KBM-7 (cell line): Measurements from ENCODE around the gene CRKL.

Experiments
- DNase-seq: peaks from one replicate; pipeline ENCODE4 v3.0.0-alpha.2; 2015
- in situ Hi-C: fragments of 300-500 bp; cut with MboI; formaldehyde crosslinking; loops from 2 replicates; pipeline ENCODE4 v1.14.3; 2020; ENCODE audit warnings: low sequenced_read_pairs, low pct_unique_long_range_greater_than_20kb, mixed read lengths

The CRKL gene

GRCh38 chr22:20990184-20991180 is 73.3 kb downstream of the CRKL start:
- in situ Hi-C loops = no loop called here
- no peak for DNase-seq

DNA sequence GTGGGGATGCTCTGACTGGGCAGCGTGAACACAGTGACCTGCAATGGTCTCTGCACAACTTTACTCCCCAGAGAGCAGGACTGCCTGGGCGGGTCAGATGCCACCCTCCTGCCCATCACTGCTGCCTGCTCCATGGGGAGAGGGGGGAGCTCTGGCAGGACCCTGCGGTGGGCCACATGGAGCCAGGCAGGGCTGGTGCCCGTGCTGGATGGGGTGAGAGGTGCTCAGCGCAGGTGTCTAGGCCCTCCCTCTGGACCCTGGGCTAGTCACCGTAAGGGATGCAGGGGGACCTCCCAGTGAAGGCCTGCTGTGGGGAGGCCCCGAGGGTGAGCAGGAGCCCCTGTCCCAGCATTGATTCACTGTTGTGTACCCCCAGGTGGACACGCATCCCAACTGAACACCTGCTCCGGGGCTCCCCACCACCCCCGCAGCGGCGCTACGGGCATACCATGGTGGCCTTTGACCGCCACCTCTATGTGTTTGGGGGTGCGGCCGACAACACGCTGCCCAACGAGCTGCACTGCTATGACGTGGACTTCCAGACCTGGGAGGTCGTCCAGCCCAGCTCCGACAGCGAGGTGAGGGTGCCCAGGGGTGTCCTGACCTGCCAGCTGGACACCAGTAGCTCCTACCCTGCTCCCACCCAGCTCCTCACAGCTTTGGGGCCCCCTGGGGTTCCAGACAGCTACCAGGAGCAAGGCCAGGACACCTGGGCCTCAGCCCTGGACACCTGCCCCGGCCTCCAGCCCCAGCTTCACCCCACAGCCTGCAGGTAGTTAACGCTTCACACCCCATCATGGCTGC is 74.2 kb downstream of the CRKL start:
- in situ Hi-C loops = no loop called here
- no peak for DNase-seq

GRCh38 chr22:20992056-20992442 is 74.8 kb downstream of the CRKL start:
- in situ Hi-C loops = no loop called here
- no peak for DNase-seq

- DNase-seq = no peak
- in situ Hi-C loops = no loop called here
Measured at GRCh38 chr22:20992456-20993303, 75.5 kb downstream of the CRKL start.

DNA sequence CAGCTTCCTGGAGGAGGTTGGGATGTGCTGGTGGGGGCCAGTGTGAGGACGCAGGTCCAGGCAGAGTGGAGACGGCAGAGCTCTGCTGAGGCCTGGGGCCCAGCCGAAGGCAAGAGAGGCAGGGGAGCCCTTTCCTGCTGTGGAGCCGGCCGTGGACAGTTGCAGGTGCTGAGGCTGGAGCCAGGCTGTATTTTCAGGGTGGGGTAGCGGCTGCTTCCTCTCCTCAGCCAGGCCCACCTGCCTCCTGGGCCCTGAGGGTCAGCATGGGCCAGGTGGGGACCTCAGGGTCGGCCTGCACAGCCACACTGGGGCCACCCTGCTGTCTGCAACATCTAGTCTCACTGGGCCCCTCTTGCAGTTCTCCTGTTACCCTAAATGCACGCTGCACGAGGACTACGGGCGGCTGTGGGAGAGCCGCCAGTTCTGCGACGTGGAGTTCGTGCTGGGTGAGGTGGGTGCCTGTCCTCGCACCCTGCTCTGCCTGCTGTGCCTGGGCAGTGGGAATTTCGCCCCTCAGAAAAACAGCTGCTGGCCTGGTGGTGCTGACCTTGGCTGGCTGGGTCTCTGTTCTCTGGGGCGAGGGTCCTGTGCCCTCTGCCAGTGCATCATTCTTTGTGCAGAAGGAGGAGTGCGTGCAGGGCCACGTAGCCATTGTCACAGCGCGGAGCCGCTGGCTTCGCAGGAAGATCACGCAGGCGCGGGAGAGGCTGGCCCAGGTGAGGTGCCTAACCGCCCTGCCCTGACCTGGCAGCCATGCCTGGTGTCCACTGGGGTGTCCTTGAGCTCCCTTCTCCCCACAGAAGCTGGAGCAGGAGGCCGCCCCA is 76.3 kb downstream of the CRKL start:
- no peak for DNase-seq
- in situ Hi-C loops = no loop called here

DNA sequence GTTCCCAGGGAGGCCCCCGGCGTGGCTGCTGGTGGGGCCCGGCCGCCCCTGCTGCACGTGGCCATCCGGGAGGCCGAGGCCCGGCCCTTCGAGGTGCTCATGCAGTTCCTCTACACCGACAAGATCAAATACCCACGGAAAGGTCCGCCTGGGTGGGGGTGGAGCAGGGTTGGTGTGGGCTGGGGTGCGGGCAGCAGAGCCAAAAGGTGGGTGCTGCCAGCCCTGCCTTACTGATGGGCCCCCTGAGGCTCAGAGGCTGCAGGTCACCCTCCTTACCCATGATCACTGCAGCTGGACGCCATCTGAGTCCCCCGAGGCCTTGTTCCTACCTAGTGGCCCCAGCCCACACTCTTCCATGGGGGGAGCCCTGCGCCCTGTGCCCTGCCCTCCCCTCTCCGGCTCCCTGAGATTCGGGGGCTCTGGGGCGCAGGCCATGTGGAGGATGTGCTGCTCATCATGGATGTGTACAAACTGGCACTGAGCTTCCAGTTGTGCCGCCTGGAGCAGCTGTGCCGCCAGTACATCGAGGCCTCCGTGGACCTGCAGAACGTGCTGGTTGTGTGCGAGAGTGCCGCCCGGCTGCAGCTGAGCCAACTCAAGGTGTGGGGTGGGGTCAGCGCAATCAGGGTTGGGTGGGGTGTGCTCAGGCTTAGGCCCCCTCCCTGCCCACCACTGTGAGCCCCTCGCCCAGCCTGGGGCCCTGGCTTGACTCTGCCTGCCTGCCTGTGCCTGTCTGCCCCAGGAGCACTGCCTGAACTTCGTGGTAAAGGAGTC is 77.1 kb downstream of the CRKL start:
- no peak for DNase-seq
- in situ Hi-C loops = no loop called here

DNA sequence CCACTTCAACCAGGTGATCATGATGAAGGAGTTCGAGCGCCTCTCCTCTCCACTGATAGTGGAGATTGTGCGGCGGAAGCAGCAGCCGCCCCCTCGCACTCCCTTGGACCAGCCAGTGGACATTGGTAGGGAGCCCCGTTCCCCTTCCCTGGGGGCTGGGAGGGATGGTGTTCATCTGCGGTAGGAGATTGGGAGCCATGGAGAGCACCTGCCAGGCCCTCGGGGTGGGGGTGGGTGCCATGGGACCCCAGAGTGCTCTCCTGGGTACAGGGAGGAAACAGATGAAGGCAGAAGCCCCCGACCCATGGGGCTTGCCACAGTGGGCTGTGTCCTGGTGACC is 77.7 kb downstream of the CRKL start:
- in situ Hi-C loops = no loop called here
- no peak for DNase-seq

- in situ Hi-C loops = no loop called here
- no peak for DNase-seq
Measured at GRCh38 chr22:20995329-20996030, 78.3 kb downstream of the CRKL start.

GRCh38 chr22:20996031-20996410 is 78.8 kb downstream of the CRKL start:
- no peak for DNase-seq
- in situ Hi-C loops = no loop called here

DNA sequence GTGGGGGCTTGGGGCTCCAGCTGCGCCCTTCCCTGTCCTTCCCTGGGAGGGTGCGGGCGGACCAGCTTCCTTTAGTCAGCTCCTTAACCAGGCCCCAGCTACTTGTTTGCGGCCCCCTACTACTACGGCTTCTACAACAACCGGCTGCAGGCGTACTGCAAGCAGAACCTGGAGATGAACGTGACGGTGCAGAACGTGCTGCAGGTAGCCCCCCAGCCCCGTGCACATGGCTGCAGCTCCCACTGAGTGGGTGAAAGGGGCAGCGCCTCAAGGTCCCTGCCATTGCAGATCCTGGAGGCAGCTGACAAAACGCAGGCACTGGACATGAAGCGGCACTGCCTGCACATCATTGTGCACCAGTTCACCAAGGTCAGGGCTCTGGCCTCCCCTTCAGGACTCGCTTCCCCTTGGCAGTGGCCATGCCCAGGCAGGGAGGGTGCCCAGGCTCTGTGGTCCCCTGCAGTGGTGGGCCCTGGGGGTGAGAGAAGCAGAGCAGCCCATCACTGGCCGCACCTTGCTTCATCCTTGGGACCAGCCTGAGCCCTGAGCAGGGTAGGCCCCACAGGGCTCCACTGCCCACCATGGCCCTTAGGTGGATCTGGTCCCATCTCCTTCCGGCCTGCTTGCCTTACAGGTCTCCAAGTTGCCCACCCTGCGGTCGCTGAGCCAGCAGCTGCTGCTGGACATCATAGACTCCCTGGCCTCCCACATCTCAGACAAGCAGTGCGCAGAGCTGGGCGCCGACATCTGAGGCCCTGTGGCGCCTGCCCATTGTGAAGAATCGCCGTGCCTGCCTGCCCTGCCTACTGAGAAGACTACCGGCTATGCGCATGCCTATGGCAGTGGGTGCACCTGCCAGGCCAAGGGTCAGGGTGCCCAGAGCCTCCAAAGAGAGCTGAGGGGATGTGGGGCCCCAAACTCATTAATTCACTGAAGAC is 79.7 kb downstream of the CRKL start:
- in situ Hi-C loops = no loop called here
- DNase-seq = no peak

DNA sequence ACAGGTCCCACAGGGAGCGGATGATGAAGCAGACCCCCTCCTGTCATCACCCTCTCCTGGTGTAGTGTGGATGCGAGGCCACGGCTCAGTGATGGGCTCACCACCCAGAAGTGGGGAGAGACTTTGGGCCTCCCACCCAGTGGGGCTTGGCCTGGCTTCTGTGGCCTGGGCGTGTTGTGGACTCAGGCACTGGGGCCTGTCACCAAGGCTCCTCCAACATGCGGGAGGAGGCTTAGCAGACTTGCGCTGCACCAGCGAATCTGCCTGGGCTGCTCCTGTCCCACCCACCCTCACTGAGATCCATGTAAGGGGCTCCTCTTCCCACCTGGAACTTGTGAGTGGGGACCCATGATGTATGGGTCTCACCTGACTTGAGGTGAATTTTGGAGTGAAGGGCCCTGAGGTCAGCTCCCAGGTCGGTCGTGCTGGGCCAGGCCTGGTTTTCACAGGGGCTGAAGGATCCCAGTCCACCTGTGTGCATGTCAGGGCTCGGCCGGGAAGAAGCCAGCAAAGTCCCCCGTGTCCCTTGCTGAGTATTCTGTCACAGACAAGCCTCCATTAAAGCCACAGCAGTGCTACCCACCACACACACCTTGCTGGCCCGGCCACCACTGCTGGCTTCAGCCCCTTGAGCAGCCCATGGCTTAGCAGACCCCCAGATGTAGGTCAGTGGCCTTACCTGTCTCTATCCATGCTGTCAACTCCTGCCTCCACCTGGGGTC is 80.5 kb downstream of the CRKL start:
- in situ Hi-C loops = no loop called here
- no peak for DNase-seq

DNA sequence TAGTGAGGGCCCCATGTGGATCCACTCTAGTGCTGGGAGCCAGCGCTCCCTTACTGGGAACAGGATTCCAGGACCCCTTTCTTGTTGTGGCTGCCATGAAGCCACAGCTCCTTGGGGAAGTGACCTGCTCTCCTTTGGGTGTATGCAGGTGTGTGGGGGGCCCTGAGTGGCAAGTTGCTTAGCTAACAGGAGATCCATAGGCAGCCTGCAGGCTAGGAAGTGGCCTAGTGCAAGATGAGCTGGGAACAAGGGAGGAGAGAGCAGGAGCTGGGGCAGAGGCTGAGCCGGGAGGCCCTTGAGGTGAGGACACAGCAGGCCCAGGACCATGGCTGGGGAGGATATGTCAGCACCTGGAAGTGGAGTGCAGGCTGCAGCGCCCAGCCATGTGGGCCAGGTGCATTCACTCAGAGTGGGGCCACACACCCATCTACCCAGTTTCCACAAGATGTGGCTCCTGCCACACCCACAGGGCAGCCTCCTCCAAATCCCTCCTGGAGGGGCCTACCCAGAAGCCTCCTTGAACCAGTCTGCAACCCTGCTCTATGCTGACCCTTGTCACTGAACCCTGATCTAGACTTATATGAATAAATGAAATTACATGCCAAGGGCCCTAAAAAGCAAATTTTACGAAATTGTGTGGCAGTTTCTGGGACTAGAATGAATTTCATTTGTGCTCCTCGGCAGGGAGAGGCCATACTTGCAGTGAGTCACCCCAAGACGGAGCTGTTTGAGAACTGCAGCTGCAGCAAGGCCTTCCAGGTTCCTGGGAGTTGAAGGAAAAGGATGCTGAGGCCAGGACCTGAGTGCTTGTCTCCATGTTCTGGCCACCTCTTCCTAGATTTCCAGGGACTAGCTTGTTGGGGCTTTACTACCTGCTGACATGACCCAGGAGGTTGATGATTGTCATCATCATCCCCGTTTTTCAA is 81.5 kb downstream of the CRKL start:
- in situ Hi-C loops = no loop called here

DNA sequence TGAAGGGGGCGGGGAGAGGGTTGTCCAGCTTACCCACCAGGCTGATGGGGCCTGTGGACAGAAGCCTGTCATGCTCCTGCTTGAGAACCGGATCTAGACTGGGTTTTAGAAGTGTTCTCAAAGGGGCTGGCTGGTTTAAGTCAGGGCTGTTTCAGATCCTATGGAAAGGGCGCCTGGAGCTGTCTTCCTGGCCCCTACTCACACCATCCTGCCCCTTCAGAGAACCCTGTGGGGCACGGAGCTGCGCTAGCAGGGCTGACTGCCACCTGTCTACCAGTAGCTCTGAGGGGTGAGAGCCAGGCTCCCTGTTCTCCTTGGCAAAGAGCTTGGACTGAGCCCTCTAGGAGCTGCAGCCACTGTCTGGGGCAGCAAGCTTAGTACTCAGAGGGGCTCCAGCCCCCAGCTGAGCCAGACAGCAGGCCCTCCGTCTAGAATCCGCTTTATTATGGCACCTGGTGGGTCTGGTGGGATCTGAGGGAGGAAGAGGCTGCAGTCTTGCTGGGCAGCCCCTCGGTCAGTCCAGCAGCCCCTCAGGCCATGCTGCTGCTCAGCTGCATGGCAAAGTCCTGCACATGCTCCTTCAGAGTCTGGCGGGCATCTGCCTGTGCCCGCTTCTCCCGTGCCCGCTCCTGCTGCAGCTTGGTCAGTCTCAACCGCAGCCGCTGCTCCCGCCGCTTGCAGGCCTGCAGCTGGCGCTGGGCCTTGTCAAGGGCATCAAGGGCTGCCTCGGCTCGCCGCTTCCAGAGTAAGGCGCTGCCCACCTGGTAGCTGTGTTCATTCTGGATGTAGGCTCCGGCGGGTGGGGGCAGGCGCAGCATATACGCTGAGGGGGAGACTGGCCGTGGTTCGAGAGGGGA is 82.4 kb downstream of the CRKL start:
- in situ Hi-C loops = no loop called here
- DNase-seq = no peak

More for the DNA sequence above, 81.5 kb downstream of the CRKL start:
- no peak for DNase-seq
